GM12878 (cell line): ENCODE data around the gene SBF2.

Experiments used
- BHLHE40 ChIP-seq, 2 experiments: fragments of 450-650 bp in 1 of 2; IDR thresholded peaks; 2 replicates each; pipeline ENCODE4 v1.6.1; 2011 to 2017; ENCODE audit warnings: low read depth in 2 of 2, borderline replicate concordance in 1 of 2, improper control_type of control experiment in 1 of 2, low read length in 1 of 2, mild to moderate bottlenecking in 1 of 2
- CBX5 ChIP-seq: sonication (generic); IDR thresholded peaks from 2 replicates; pipeline ENCODE4 v1.6.1; 2016; ENCODE audit warnings: low read depth, moderate library complexity, mild to moderate bottlenecking, inconsistent platforms
- CREB1 ChIP-seq: IDR thresholded peaks from 2 replicates; pipeline ENCODE4 v1.6.1; 2012; ENCODE audit warnings: low read depth, mild to moderate bottlenecking, inconsistent platforms
- CTCF ChIP-seq, 3 experiments: IDR thresholded peaks in 2 of 3; conservative IDR thresholded peaks in 1 of 3; 2 replicates each; pipeline ENCODE4 v1.5.1; 2011; ENCODE audit warnings: low read depth in 3 of 3, low read length in 3 of 3, mild to moderate bottlenecking in 3 of 3, control low read depth in 2 of 3, moderate library complexity in 2 of 3, inconsistent platforms in 1 of 3, mixed read lengths in 1 of 3; ENCODE audit not compliant: control insufficient read depth in 2 of 3, insufficient read depth in 1 of 3; ENCODE audit errors: extremely low read depth in 1 of 3
- DPF2 ChIP-seq: fragments of 450-650 bp; IDR thresholded peaks from 2 replicates; pipeline ENCODE4 v1.6.1; 2017; ENCODE audit warnings: mild to moderate bottlenecking
- IKZF1 ChIP-seq: fragments of 450-650 bp; conservative IDR thresholded peaks from 2 replicates; pipeline ENCODE4 v1.6.1; 2017; ENCODE audit warnings: antibody characterized with exemption, mild to moderate bottlenecking
- MAX ChIP-seq: IDR thresholded peaks from 2 replicates; pipeline ENCODE4 v1.6.1; 2012; ENCODE audit warnings: low read depth, low read length, improper control_type of control experiment
- POLR2A ChIP-seq: IDR thresholded peaks from 2 replicates; pipeline ENCODE4 v1.6.1; 2011; ENCODE audit warnings: low read depth, mild to moderate bottlenecking, low read length
- POLR2AphosphoS5 ChIP-seq: IDR thresholded peaks from 2 replicates; pipeline ENCODE4 v1.6.1; 2011; ENCODE audit warnings: mild to moderate bottlenecking, low read length, inconsistent platforms
- SPI1 ChIP-seq: IDR thresholded peaks from 2 replicates; pipeline ENCODE4 v1.6.1; 2011; ENCODE audit warnings: low read depth, mild to moderate bottlenecking, low read length, moderate library complexity, borderline replicate concordance; ENCODE audit not compliant: insufficient read depth
- ZNF207 ChIP-seq: fragments of 450-650 bp; IDR thresholded peaks from 2 replicates; pipeline ENCODE4 v1.6.1; 2014; ENCODE audit warnings: antibody characterized with exemption, mild to moderate bottlenecking, borderline replicate concordance

GRCh38 chr11:9980931-9981330, 313.1 kb downstream of the SBF2 start:
- TF ChIP-seq MAX (no peak), IKZF1 (no peak), POLR2AphosphoS5 (no peak), POLR2A (no peak), CTCF (IDR thresholded peaks at IDR 0.05 in 2 of 3, conservative IDR thresholded peaks at IDR 0.05 in 1 of 3; ENCODE audit: control insufficient read depth in 2 of 3, extremely low read depth in 1 of 3, insufficient read depth in 1 of 3, low read depth in 3 of 3, low read length in 3 of 3) (no peak), CBX5 (no peak), BHLHE40 (IDR thresholded peaks at IDR 0.05; ENCODE audit: borderline replicate concordance in 1 of 2, low read depth in 2 of 2, low read length in 1 of 2) (no peak), CREB1 (no peak), DPF2 (no peak), SPI1 (no peak), ZNF207 (no peak)
